ENCODE results near the gene PCDHB8.
"Not testable (repeated sequence)": the region's sequence is repeated elsewhere in the genome, so short reads cannot be mapped to it uniquely, and the experiment has no call there.

Gene PCDHB8

GRCh38 chr5:141223112-141223783, 45.7 kb downstream of the PCDHB8 start, which contains the start of gene PCDHB14:
Gene PCDHB14, plus strand, starts transcription at chr5:141223343. Its CDS starts 163 bp downstream, at chr5:141223506.
- in situ Hi-C loops (cut with MboI; ENCODE audit: low sequenced_read_pairs, unreplicated experiment), result no loop called here
- DNase-seq (ENCODE audit: low spot score), result no peak

GRCh38 chr5:141224844-141225243, 47.3 kb downstream of the PCDHB8 start:
- in situ Hi-C loops (cut with MboI; ENCODE audit: low sequenced_read_pairs, unreplicated experiment); DNase-seq (ENCODE audit: low spot score): not testable (repeated sequence)

More at GRCh38 chr5:141223112-141223783, 45.7 kb downstream of the PCDHB8 start, which contains the start of gene PCDHB14:
- TF ChIP-seq, protein P1, sequence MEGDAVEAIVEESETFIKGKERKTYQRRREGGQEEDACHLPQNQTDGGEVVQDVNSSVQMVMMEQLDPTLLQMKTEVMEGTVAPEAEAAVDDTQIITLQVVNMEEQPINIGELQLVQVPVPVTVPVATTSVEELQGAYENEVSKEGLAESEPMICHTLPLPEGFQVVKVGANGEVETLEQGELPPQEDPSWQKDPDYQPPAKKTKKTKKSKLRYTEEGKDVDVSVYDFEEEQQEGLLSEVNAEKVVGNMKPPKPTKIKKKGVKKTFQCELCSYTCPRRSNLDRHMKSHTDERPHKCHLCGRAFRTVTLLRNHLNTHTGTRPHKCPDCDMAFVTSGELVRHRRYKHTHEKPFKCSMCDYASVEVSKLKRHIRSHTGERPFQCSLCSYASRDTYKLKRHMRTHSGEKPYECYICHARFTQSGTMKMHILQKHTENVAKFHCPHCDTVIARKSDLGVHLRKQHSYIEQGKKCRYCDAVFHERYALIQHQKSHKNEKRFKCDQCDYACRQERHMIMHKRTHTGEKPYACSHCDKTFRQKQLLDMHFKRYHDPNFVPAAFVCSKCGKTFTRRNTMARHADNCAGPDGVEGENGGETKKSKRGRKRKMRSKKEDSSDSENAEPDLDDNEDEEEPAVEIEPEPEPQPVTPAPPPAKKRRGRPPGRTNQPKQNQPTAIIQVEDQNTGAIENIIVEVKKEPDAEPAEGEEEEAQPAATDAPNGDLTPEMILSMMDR (IDR thresholded peaks at IDR 0.05; ENCODE audit: borderline replicate concordance, control extremely low read depth, extremely low read depth, insufficient read depth, missing control alignments), result no peak

- DNase-seq (ENCODE audit: low spot score); in situ Hi-C loops (cut with MboI; ENCODE audit: low sequenced_read_pairs, unreplicated experiment): not testable (repeated sequence)
These were observed 47.8 kb downstream of the PCDHB8 start for GRCh38 chr5:141225421-141225820.
